OCI-LY1 (cell line): ENCODE results near the gene GON4L.
"Not testable (repeated sequence)": the region's sequence is repeated elsewhere in the genome, so short reads cannot be mapped to it uniquely, and the experiment has no call there.

Experiments
- EZH2 ChIP-seq: fragments of 200-600 bp; sonication (generic), shearing (Covaris generic); IDR thresholded peaks from 2 replicates; pipeline ENCODE4 v1.8.0; 2017; ENCODE audit warnings: borderline replicate concordance, mixed run types, mild to moderate bottlenecking, antibody characterized with exemption, low read length, moderate library complexity, mixed read lengths
- TF ChIP-seq, protein P1 (sequence below): fragments of 200-600 bp; sonication (generic), shearing (Covaris generic); IDR thresholded peaks from 2 replicates; pipeline ENCODE4 v1.5.1; 2017; ENCODE audit warnings: mild to moderate bottlenecking, antibody characterized with exemption, low read length, moderate library complexity, mixed read lengths

GRCh38 chr1:155701675-155702074 is 155.3 kb downstream of the GON4L start:
- not testable (repeated sequence) for TF ChIP-seq EZH2
- TF ChIP-seq, protein P1, sequence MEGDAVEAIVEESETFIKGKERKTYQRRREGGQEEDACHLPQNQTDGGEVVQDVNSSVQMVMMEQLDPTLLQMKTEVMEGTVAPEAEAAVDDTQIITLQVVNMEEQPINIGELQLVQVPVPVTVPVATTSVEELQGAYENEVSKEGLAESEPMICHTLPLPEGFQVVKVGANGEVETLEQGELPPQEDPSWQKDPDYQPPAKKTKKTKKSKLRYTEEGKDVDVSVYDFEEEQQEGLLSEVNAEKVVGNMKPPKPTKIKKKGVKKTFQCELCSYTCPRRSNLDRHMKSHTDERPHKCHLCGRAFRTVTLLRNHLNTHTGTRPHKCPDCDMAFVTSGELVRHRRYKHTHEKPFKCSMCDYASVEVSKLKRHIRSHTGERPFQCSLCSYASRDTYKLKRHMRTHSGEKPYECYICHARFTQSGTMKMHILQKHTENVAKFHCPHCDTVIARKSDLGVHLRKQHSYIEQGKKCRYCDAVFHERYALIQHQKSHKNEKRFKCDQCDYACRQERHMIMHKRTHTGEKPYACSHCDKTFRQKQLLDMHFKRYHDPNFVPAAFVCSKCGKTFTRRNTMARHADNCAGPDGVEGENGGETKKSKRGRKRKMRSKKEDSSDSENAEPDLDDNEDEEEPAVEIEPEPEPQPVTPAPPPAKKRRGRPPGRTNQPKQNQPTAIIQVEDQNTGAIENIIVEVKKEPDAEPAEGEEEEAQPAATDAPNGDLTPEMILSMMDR, result not testable (repeated sequence)
